ENCODE results near the gene EEFSEC. TPM values are rescaled to one million over a fixed set of nuclear protein-coding genes. Genes with fewer than 3 reads are reported as not detected.

Gene EEFSEC
- total and polyA plus RNA-seq, 2 of the 4 experiments (the other 2 are of a cell fraction), result 4.5 to 9.3 TPM

DNA sequence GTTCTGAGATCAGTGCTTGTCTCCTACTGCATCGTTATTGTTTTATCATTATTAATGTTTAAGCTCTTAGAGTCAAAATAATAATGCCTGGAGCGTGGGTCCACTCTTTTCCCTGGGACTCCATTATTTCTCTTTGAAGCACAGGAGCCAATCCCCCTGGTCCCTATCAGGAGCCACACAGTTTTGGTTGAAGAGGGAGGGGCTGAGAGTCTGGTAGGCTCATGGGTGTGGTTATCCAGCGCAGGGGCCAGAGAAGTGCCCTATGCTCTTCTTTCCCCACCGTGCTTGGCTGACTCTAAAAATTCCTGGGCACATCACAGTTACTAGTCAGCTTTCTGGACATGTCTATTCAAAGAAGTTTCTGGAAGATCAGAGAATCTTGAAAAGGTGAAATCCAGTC lies 191.9 kb downstream of the EEFSEC start:
- WGBS, 2 experiments (ENCODE audit: extremely low coverage in 2 of 2, insufficient read length in 1 of 2), result no CpG with 5 or more reads among the region's 4 CpGs
- Histone ChIP-seq H3K4me3 (ENCODE audit: insufficient read depth, low read depth, low read length) (no peak overlapping the region), H2BK20ac (ENCODE audit: low read depth, low read length) (no peak overlapping the region), H4K91ac (ENCODE audit: insufficient read depth, low read depth, low read length) (no peak overlapping the region), H2AFZ (replicated peaks; ENCODE audit: low read length, poor library complexity) (no peak overlapping the region), H4K8ac (ENCODE audit: low read depth in 2 of 2, low read length in 2 of 2) (no peak overlapping the region), H4K20me1 (ENCODE audit: insufficient read depth, low read length) (no peaks in the 10 kb centered on the region), H3K36me3 (ENCODE audit: control insufficient read depth, insufficient read depth, low read length) (peaks cover 5% of the 10 kb centered on the region), H2AK5ac (ENCODE audit: low read depth, low read length) (no peak overlapping the region), H2BK15ac (ENCODE audit: low read depth, low read length) (no peak overlapping the region), H3K9me1 (ENCODE audit: insufficient read depth, low read length) (peaks cover 9% of the 10 kb centered on the region), H3K14ac (replicated peaks; ENCODE audit: low read depth, low read length) (no peak overlapping the region), H3K4ac (ENCODE audit: low read depth, low read length) (no peak overlapping the region), H3K9me3 (ENCODE audit: control insufficient read depth, insufficient read depth, low read length) (no peaks in the 10 kb centered on the region), H2BK5ac (ENCODE audit: low read depth, low read length, poor library complexity, severe bottlenecking) (no peak overlapping the region), H3K18ac (ENCODE audit: low read depth, low read length) (no peak overlapping the region), H2AK9ac (replicated peaks; ENCODE audit: low read depth, low read length, poor library complexity) (no peak overlapping the region), H3K4me2 (ENCODE audit: low read depth, low read length) (no peak overlapping the region), H3K9ac (ENCODE audit: low read depth, low read length) (no peak overlapping the region), H4K5ac (ENCODE audit: low read depth, low read length) (no peak overlapping the region), H3K56ac (ENCODE audit: extremely low read depth, insufficient read depth, low read length) (no peak overlapping the region), H3K27me3 (ENCODE audit: control insufficient read depth, insufficient read depth, low read length) (no peaks in the 10 kb centered on the region), H3K4me1 (ENCODE audit: control insufficient read depth, insufficient read depth, low read length) (peaks cover 11% of the 10 kb centered on the region), H3K27ac (ENCODE audit: insufficient read depth, low read length) (no peak overlapping the region), H2BK120ac (ENCODE audit: low read depth, low read length) (no peak overlapping the region), H3K23ac (ENCODE audit: low read depth, low read length) (no peak overlapping the region), H3K79me1 (ENCODE audit: low read depth in 1 of 2, low read length in 2 of 2) (peaks cover 0 to 3% of the 10 kb centered on the region in 2 experiments; a peak in 1 of 4 replicates)
- CTCF ChIA-PET, result no interaction called here
- POLR2A ChIA-PET (ENCODE audit: unreplicated experiment), result no interaction called here
- TF ChIP-seq MXI1 (IDR thresholded peaks at IDR 0.05; ENCODE audit: borderline replicate concordance, low read depth, low read length) (no peak), CHD1 (IDR thresholded peaks at IDR 0.05; ENCODE audit: low read depth, low read length) (no peak), CEBPB (IDR thresholded peaks at IDR 0.05; ENCODE audit: low read depth, low read length) (no peak), MAZ (IDR thresholded peaks at IDR 0.05; ENCODE audit: borderline replicate concordance, low read depth, low read length) (no peak), MAFK (IDR thresholded peaks at IDR 0.05; ENCODE audit: low read depth, low read length) (no peak), FOS (IDR thresholded peaks at IDR 0.05; ENCODE audit: low read depth, low read length) (no peak), SMC3 (IDR thresholded peaks at IDR 0.05; ENCODE audit: low read depth, low read length) (no peak), BHLHE40 (IDR thresholded peaks at IDR 0.05; ENCODE audit: low read depth, low read length) (no peak), RFX5 (IDR thresholded peaks at IDR 0.05; ENCODE audit: low read depth, low read length) (no peak), NFE2L2 (IDR thresholded peaks at IDR 0.05; ENCODE audit: low read depth, low read length) (no peak), RCOR1 (IDR thresholded peaks at IDR 0.05; ENCODE audit: insufficient replicate concordance, low read length) (no peak), POLR2A (IDR thresholded peaks at IDR 0.05; ENCODE audit: low read depth, low read length) (no peak), RAD21 (IDR thresholded peaks at IDR 0.05; ENCODE audit: low read length) (no peak)
- TF ChIP-seq, protein P1, sequence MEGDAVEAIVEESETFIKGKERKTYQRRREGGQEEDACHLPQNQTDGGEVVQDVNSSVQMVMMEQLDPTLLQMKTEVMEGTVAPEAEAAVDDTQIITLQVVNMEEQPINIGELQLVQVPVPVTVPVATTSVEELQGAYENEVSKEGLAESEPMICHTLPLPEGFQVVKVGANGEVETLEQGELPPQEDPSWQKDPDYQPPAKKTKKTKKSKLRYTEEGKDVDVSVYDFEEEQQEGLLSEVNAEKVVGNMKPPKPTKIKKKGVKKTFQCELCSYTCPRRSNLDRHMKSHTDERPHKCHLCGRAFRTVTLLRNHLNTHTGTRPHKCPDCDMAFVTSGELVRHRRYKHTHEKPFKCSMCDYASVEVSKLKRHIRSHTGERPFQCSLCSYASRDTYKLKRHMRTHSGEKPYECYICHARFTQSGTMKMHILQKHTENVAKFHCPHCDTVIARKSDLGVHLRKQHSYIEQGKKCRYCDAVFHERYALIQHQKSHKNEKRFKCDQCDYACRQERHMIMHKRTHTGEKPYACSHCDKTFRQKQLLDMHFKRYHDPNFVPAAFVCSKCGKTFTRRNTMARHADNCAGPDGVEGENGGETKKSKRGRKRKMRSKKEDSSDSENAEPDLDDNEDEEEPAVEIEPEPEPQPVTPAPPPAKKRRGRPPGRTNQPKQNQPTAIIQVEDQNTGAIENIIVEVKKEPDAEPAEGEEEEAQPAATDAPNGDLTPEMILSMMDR (conservative IDR thresholded peaks at IDR 0.05; ENCODE audit: low read depth, low read length), result no peak
- TF ChIP-seq, protein P2, sequence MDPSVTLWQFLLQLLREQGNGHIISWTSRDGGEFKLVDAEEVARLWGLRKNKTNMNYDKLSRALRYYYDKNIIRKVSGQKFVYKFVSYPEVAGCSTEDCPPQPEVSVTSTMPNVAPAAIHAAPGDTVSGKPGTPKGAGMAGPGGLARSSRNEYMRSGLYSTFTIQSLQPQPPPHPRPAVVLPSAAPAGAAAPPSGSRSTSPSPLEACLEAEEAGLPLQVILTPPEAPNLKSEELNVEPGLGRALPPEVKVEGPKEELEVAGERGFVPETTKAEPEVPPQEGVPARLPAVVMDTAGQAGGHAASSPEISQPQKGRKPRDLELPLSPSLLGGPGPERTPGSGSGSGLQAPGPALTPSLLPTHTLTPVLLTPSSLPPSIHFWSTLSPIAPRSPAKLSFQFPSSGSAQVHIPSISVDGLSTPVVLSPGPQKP (IDR thresholded peaks at IDR 0.05; ENCODE audit: borderline replicate concordance, low read depth, low read length), result no peak
- TF ChIP-seq, protein P3, sequence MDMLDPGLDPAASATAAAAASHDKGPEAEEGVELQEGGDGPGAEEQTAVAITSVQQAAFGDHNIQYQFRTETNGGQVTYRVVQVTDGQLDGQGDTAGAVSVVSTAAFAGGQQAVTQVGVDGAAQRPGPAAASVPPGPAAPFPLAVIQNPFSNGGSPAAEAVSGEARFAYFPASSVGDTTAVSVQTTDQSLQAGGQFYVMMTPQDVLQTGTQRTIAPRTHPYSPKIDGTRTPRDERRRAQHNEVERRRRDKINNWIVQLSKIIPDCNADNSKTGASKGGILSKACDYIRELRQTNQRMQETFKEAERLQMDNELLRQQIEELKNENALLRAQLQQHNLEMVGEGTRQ (IDR thresholded peaks at IDR 0.05; ENCODE audit: low read depth, low read length), result no peak
- dilution Hi-C loops (cut with HindIII; ENCODE audit: low sequenced_read_pairs, unreplicated experiment), result no loop called here
- in situ Hi-C loops (cut with MboI; ENCODE audit: low sequenced_read_pairs), result no loop called here
- no peak for ATAC-seq (ENCODE audit: low read depth)
- DNase-seq, result no peak
- intact Hi-C loops (cut with micrococcal nuclease), result no loop called here
- no TSS peak for BruUV-seq (replicated peaks)
